NCI-H446 (cell line): ENCODE measurements around the gene C1QTNF2.
"Not testable (repeated sequence)": the region's sequence is repeated elsewhere in the genome, so short reads cannot be mapped to it uniquely, and the experiment has no call there.

Source experiments
- DNase-seq, 2 experiments: peaks; one replicate each; lab custom pipeline; 2025; lab: John Stamatoyannopoulos, UW

C1QTNF2 gene

GRCh38 chr5:160341309-160341870 is 29.0 kb downstream of the C1QTNF2 start:
- DNase-seq, result no peak

DNA sequence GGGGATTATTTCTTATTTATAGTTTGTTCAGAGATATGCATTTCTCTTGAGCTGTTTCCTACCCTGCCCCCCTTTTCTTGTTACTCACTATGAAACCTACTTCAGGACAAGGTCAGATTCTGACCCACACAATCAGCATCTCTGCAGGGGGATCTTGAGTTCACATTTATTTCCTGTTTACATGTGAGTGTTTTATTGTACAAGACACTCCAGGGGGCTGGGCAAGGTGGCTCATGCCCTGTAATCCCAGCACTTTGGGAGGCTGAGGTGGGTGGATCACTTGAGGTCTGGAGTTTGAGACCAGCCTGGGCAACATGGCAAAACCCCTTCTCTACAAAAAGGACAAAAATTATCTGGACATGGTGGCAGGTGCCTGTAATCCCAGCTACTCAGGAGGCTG is 29.9 kb downstream of the C1QTNF2 start:
- DNase-seq, result not testable (repeated sequence)

DNA sequence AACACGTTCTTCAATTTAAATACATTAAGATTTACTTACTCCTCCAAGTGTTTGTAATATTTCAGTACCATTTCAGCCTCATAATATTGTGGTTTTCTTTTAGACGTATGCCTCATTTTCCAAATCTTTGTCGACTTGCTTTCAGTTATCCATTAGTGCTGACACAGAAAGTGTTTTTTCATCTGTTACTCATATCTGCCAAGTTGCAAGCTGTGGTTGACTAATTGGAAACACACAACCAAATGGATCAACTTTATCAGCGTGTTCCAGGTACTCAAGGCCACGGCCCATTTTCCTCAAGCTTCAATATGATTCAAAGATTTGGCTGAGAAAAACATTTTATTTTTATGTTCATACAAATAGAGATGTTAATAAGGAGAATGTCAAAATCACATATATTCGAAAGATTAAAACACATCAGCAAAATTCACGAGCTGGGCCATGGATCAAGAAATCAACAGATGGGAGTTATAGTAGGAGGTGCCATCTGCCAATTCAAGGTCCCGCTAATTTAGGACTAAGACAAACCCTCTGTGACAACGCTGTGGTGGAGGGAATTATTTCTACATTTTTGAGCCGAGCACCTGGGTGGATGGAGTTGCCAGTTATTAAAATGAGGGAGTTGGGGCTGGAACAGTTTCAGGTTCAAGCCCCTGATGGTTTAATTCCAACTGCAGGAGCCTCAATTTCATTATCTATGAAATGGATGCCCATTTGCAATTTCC is 30.9 kb downstream of the C1QTNF2 start:
- DNase-seq, result peak; percentile 66 to 74

DNA sequence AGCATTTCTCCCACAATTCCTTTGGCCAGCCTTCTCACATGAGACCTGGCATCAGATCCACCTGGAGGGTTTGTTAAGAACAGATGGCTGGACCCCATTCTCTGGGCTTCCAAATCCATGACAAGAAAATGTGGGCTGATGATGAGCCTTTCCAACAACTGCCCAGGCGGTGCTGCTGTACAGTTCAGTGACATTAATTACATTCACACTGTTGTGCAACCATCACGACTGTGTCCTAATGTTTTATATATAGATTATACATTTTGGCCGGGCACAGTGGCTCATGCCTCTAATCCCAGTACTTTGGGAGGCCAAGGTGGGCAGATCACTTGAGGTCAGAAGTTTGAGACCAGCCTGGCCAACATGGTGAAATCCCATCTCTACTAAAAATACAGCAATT is 35.7 kb downstream of the C1QTNF2 start:
- DNase-seq, result not testable (repeated sequence)

DNA sequence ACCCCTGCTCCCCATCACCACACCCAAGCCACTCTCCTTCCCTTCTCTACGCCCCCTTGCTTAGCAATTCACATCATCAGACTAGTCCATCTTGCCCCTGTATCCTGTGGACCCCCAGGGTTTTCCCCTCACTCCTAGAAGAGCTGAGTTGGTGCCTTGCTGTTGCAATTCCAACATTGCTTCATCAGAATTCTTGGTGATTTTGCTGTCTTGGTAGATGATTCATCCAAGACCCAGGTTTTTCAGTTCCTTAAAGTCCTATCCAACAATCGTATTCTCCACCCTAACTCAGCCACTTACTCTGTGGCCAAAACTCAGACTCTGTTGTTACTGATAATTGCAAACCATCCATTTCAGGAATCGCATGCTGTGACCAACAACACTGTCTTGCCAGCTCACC is 36.7 kb downstream of the C1QTNF2 start:
- no peak for DNase-seq

GRCh38 chr5:160330212-160330611 is 40.2 kb downstream of the C1QTNF2 start:
- no peak for DNase-seq

DNA sequence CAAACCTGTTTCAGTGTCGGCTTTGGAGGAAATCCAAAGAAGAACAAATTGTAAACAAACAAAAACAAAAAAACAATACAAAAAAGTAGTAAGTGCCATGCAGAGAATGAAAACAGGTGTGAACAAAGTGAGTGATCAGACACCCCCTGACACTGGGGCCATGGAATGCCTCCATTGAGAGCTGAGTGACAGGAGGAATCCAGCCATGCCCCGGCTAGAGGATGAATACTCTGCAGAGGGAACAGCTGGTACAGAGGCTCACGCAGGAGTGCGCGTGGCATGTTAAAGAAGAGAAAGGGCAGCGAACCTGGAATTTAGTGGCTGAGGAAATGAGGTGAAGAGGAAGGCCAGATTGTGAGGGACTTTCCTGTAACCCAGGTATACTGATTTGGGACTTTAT is 42.6 kb downstream of the C1QTNF2 start:
- no peak for DNase-seq

DNA sequence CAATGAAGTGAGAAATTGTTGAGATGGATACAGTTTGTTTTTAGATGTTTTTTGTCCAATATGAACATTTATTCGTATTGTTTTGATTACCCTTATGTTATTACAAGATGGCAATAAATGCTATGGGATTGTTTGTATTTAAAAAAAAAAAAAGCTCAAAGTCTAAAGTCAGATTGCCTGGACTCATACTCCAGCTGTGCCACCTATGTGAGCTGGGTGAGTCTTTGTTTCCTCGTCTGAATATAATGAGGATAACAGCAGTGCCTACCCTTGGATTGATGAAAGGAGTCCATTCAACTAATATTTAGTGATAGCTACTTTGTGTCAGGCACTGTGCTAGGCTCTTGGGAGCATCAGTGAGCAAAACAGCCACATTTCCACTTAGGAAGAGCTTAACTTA is 43.4 kb downstream of the C1QTNF2 start:
- no peak for DNase-seq

DNA sequence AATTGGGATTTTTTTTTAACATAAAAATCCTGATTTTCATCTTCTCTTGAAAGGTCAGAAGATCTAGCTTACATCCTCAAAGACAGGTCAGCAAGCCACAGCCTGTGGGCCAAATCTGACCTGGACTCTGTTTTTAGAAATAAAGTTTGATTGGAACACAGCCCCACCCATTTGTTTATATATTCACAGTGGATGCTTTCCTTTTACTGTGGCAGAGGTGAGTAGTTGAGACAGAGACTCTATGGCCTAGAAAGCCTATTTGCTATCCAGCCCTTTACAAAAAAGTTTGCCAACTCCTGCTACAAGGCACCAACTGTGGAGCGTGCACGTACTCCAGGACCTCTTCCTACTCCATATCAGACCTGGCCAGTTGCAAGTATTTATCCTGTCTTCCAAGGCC is 44.7 kb downstream of the C1QTNF2 start:
- no peak for DNase-seq

GRCh38 chr5:160324886-160325285 is 45.5 kb downstream of the C1QTNF2 start:
- DNase-seq, result no peak

DNA sequence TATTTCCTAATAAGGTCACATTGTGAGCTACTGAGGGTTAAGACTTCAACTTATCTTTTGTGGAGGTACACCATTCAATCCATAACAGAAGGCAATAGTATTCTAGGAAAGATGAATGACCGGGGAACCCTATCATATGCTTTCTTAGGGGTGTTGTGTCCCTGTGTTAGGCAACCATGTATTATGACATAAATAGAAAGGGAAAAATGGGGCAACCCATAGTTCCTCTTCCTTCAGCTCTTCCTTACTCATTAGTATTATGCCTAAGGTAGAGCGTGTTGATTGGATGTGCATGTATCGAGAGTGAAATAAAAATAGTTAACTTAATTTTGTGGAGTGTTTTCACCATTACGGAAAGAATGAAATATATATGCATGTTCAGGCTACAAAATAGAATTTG is 52.0 kb downstream of the C1QTNF2 start:
- DNase-seq, result no peak

DNA sequence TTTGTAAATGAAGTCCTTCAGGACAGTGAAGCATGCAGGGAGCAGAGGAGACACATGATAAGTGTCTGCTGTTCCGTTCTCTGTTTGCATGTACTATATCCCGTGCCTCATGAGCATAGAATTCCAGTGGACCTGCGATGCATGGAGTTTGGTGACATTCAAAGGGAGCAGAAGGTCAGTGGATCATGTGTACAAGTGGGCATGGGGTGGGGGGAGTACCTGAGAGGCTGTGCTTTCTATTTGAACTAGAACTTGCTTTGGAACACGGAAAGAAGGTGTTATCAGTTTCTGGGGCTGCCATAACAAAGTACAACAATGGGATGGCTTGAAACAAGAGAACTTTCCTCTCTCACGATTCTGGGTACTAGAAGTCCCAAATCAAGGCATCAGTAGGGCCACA is 53.0 kb downstream of the C1QTNF2 start:
- DNase-seq, result no peak

- no peak for DNase-seq
These were observed 54.5 kb downstream of the C1QTNF2 start for GRCh38 chr5:160315968-160316367.

DNA sequence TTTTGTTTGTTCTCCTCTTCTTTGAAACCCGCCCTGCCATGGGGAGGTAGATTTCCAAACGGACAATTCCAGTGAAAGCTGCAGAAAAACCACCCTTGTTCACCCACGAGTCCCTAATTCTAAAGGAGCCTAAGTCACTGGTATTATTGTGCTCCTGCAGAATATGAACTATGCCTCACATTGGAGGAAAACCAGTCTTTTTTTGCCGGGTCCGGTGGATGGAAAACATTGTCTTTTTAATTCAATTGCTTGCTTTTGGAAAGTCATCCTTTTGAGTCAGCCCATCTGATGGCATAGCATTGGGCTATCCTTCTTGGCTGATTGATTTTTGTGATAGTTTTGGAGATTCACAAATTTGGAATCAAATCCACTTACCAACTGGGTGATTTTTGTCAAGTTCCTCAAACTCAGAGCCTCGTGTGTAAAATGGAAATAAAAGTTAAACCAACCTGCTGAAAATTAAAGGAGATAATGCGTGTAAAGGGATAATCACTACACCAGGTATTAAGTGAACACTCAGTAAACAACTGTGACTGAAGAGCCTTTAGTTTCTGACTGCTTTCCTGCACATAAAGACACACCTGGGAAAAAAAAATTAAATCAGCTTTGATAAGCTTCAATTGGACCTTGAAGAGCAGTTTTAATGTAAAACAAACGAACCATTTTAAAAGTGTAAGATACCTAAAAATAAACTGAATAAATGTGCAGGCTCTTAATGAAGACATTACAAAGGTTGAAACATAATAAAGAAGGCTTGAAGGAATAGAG is 57.3 kb downstream of the C1QTNF2 start:
- DNase-seq, result no peak

- peak; percentile 34 to 80 for DNase-seq
These were observed 58.1 kb downstream of the C1QTNF2 start, which contains the start of gene CCNJL for GRCh38 chr5:160312134-160312959. TSS of gene CCNJL (minus strand) at chr5:160312564. CDS start at chr5:160311923, 641 bp downstream.

DNA sequence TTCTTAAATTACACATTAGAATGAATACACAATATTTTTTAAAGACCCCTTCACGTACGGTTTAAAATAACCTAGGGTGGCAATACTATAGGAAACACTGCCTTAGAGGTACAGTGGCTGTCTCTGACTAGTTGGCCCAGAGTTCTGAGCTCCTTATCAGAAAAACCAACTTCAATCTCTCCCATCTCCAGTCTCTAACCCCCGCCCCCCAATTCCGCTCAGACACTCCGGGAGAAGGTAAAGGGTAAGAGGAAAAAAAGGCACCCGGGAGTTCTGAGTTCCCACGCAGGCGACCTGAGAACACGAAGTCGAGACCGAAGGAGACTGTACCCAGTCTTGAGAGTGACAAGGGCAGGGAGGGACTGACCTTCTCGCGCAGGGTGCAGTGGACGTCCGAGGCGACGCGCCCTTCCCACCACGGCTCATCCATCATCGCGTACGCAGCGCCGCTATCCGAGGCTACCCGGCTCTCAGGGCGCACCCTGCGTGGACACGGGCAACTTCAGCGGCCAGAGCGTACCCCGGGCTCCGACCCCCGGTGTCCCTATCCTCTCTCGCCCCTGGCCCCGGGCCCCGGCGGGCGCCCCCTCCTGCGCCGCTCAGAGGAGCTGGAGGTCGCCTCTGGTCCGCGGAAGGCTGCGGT is 58.8 kb downstream of the C1QTNF2 start:
- no peak for DNase-seq

- DNase-seq, result no peak
These were observed 59.7 kb downstream of the C1QTNF2 start for GRCh38 chr5:160310552-160311295.

GRCh38 chr5:160310140-160310539 is 60.3 kb downstream of the C1QTNF2 start:
- DNase-seq, result no peak

DNA sequence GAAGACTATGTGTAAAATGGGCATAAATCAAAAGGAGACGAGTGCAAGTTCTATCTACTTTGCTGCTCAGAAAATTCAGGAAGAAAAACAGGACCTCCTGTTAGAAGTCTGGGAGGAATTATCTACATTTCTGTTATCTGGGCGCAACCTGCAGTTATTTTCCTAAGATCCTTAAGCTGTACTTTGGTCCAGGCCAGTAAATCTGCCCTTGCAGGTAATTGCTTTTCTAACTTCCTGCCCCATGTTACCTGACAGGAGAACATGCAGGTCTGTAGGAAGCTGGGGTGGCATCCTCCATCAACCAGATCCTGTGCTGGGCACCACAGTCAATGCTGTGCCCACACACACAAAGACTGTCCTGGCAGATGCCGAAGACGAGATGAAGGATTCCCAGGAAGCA is 63.7 kb downstream of the C1QTNF2 start:
- no peak for DNase-seq

DNA sequence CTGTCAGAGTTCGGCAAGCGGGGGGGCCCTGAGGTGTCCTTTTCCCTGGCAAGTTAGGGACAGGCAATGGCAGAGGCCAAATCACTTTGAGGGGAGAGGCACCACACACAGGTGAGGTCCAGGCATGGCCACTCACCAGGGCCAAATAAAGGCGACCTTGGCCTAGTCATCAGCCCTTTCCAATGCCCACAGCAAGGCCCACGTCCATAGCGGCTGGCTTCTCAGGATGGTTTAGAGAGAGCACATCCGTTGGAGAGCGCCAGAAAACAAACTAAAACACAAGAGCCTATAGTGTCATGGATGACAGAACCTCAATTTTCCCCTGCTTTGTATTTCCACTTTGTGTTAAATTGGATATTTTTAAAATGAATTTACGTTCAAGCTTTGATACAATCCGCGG is 65.1 kb downstream of the C1QTNF2 start:
- no peak for DNase-seq

- DNase-seq, result no peak
These were observed 66.7 kb downstream of the C1QTNF2 start for GRCh38 chr5:160303690-160304089.
